ENCODE measurements around the gene SLC16A5.

- TF ChIP-seq CREB5 (CRISPR knock-in tag; IDR thresholded peaks at IDR 0.05; ENCODE audit: low read depth), result no peak
- TF ChIP-seq ZNF8 (CRISPR knock-in tag; IDR thresholded peaks at IDR 0.05), result no peak
- TF ChIP-seq ZFP3 (CRISPR knock-in tag; IDR thresholded peaks at IDR 0.05), result no peak
Measured at GRCh38 chr17:75061055-75061438, 26.7 kb upstream of the SLC16A5 start.

Measured in SK-N-SH treated with all-trans-retinoic acid at 6 μM for 48 hours (cell line).